ENCODE results near the gene GINM1. TPM values are rescaled to one million over a fixed set of nuclear protein-coding genes. Genes with fewer than 3 reads are reported as not detected.

GINM1 gene
- total RNA-seq, 1 donor from 2014 or later, result 39.3 TPM

DNA sequence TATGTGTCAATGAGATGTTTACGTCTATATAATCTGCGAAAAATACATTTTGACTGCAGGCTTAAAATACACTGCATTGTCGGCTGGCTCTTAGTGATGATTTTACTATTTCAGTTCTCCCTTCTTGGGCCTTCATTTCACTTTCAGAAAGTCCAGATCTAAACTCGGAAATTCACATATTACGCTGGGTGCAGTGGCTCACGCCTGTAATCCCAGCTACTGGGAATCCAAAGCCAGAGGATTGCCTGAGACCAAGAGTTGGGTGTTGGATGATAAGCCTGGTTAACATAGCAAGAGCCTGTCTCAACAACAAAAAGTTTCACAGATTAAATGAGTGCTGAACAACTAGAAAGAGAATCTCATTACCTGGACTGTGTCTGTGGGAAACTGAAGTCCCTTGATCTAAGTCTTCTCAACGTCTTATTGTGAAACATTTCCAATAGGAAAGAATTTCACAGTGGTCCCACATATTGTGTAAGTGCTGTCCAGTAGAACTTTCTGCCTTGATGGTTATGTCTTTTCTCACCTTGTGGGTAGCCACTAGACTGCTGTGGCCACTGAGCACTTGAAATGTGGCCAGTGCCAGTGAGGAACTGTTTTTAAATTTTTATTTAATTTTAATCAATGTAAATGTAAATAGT, 1.9 kb downstream of the GINM1 start:
- no peak overlapping the region for H3K4me3 ChIP-seq
- H3K9me3 ChIP-seq, result no peaks in the 10 kb centered on the region
- H3K4me1 ChIP-seq, result peaks cover 20% of the 10 kb centered on the region
- H3K27me3 ChIP-seq (ENCODE audit: low read depth), result no peaks in the 10 kb centered on the region
- intact Hi-C loops (cut with DNase I), result no loop called here
- TF ChIP-seq, protein P1, sequence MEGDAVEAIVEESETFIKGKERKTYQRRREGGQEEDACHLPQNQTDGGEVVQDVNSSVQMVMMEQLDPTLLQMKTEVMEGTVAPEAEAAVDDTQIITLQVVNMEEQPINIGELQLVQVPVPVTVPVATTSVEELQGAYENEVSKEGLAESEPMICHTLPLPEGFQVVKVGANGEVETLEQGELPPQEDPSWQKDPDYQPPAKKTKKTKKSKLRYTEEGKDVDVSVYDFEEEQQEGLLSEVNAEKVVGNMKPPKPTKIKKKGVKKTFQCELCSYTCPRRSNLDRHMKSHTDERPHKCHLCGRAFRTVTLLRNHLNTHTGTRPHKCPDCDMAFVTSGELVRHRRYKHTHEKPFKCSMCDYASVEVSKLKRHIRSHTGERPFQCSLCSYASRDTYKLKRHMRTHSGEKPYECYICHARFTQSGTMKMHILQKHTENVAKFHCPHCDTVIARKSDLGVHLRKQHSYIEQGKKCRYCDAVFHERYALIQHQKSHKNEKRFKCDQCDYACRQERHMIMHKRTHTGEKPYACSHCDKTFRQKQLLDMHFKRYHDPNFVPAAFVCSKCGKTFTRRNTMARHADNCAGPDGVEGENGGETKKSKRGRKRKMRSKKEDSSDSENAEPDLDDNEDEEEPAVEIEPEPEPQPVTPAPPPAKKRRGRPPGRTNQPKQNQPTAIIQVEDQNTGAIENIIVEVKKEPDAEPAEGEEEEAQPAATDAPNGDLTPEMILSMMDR (IDR thresholded peaks at IDR 0.05), result no peak
- no peaks in the 10 kb centered on the region for H3K36me3 ChIP-seq
- ATAC-seq (no peak), DNase-seq (no peak)
- H3K27ac ChIP-seq, result no peak overlapping the region

DNA sequence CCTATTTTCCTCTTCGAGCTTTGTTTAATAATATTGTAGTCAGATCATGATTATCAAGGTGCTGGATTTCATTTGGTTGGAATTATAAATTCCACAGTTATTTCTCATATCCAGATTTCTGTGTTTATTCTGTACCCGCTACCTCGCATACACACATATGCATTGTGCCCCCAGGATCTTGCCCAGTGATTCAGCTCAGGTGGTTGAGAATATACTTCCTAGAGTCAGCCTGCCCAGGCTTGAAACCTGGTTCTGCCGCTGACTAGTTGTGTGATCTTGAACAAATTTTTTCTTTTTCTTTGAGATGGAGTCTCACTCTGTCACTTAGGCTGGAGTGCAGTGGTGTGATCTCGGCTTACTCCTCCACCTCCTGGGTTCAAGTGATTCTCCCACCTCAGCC, 14.7 kb downstream of the GINM1 start:
- ATAC-seq (no peak), DNase-seq (no peak)
- no peaks in the 10 kb centered on the region for H3K27me3 ChIP-seq (ENCODE audit: low read depth)
- no peaks in the 10 kb centered on the region for H3K4me1 ChIP-seq
- no peak overlapping the region for H3K4me3 ChIP-seq
- H3K27ac ChIP-seq, result no peak overlapping the region
- TF ChIP-seq, protein P1 (IDR thresholded peaks at IDR 0.05), result no peak
- intact Hi-C loops (cut with DNase I), result no loop called here
- H3K36me3 ChIP-seq, result peaks cover 73% of the 10 kb centered on the region
- H3K9me3 ChIP-seq, result no peaks in the 10 kb centered on the region

DNA sequence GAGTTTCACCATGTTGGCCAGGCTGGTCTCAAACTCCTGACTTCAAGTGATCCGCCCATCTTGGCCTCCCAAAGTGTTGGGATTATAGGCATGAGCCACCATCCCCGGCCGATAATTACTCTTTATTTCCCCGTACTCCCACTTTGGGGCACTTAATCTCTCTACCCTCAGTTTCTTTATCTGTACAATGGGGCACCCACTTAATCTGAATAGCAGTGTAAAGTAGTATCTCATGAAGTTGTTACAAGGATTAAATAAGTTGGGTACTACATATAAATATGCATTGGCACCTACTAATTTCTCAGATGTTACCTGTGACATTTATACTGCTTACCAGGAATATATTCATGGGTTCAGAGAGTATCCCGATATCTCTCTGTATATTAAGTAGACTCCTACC, 15.2 kb downstream of the GINM1 start:
- ATAC-seq, result no peak

DNA sequence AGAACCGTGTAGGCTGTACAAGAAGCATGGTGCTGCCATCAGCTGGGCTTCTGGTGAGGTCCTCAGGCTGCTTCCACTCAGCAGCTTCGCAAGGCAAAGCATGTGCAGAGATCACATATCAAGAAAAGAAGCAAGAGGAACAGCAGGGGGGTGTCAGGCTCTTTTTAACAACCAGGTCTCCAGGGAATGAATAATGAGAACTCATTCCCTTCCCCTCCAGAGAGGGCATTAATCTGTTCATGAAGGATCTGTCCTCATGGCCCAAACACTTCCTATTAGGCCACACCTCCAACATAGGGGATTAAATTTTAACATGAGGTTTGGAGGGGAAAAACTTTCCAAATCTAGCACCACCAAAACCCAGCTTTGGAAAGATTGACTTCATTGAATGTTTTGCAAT, 20.0 kb downstream of the GINM1 start:
- Histone ChIP-seq H3K27me3 (ENCODE audit: low read depth) (no peaks in the 10 kb centered on the region), H3K4me3 (no peak overlapping the region), H3K9me3 (no peaks in the 10 kb centered on the region), H3K27ac (no peak overlapping the region), H3K4me1 (no peaks in the 10 kb centered on the region), H3K36me3 (peaks cover 85% of the 10 kb centered on the region)
- TF ChIP-seq, protein P1 (IDR thresholded peaks at IDR 0.05), result no peak
- intact Hi-C loops (cut with DNase I), result no loop called here
- ATAC-seq (no peak), DNase-seq (no peak)

More for the DNA sequence above, 15.2 kb downstream of the GINM1 start:
- TF ChIP-seq, protein P1 (IDR thresholded peaks at IDR 0.05), result no peak
- peaks cover 73% of the 10 kb centered on the region for H3K36me3 ChIP-seq
- H3K9me3 ChIP-seq, result no peaks in the 10 kb centered on the region
- no peak for DNase-seq
- H3K27me3 ChIP-seq (ENCODE audit: low read depth), result no peaks in the 10 kb centered on the region
- H3K27ac ChIP-seq, result no peak overlapping the region
- H3K4me3 ChIP-seq, result no peak overlapping the region
- intact Hi-C loops (cut with DNase I), result no loop called here
- no peaks in the 10 kb centered on the region for H3K4me1 ChIP-seq

DNA sequence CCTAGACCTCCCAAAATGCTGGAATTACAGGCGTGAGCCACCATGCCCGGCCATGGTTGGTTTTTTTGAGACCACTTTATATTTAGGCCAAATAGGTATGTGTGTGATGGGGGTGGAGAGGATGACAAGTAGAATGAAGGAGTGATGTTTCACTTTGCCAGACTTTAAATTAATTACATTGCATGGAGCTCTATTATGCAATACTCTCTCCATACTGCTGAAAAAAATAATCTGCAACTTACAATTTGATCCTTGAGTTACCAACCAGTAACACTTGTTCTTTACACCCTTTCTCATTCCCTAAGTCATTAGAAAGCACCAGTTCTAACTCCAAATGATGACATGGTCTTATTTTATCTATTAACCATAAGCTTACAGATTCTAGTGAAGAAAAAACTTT, 26.8 kb downstream of the GINM1 start:
- no peaks in the 10 kb centered on the region for H3K4me1 ChIP-seq
- no peaks in the 10 kb centered on the region for H3K9me3 ChIP-seq
- peaks cover 85% of the 10 kb centered on the region for H3K36me3 ChIP-seq
- H3K27ac ChIP-seq, result no peak overlapping the region
- ATAC-seq (no peak), DNase-seq (no peak)
- no peak overlapping the region for H3K4me3 ChIP-seq
- TF ChIP-seq, protein P1 (IDR thresholded peaks at IDR 0.05), result no peak
- H3K27me3 ChIP-seq (ENCODE audit: low read depth), result no peaks in the 10 kb centered on the region
- intact Hi-C loops (cut with DNase I), result no loop called here

Measured in lower lobe of right lung (tissue), 2 donors.